Spleen (tissue), 11 donors: ENCODE data around the gene HNMT. TPM values are rescaled to one million over a fixed set of nuclear protein-coding genes. Genes with fewer than 3 reads are reported as not detected.

Experiments used
- DNase-seq: peaks from one replicate; pipeline ENCODE4 v3.0.0-alpha.2; 2020
- H3K27ac ChIP-seq, 8 donors: fragments of 200-600 bp; sonication (generic) in 7 of 8; 1 replicate in 4 of 8; 2 replicates in 4 of 8; pipeline versions ENCODE4 v1.5.0 to v1.8.0; 2016 to 2021; ENCODE audit warnings: inconsistent platforms in 4 of 8, mild to moderate bottlenecking in 4 of 8, moderate library complexity in 1 of 8
- H3K27me3 ChIP-seq, 7 donors: fragments of 200-600 bp; sonication (generic) in 6 of 7; replicated peaks in 1 of 7; 1 replicate in 4 of 7; 2 replicates in 3 of 7; pipeline versions ENCODE4 v1.5.0 to v1.8.0; 2016 to 2021; ENCODE audit warnings: inconsistent platforms in 3 of 7, mild to moderate bottlenecking in 1 of 7
- H3K36me3 ChIP-seq, 6 donors: fragments of 200-600 bp; sonication (generic) in 5 of 6; 1 replicate in 4 of 6; 2 replicates in 2 of 6; pipeline versions ENCODE4 v1.5.0 to v1.8.0; 2016 to 2021; ENCODE audit warnings: inconsistent platforms in 2 of 6
- H3K4me1 ChIP-seq, 6 donors: fragments of 200-600 bp; sonication (generic) in 5 of 6; 1 replicate in 3 of 6; 2 replicates in 3 of 6; pipeline versions ENCODE4 v1.5.0 to v1.8.0; 2016 to 2021; ENCODE audit warnings: inconsistent platforms in 3 of 6
- H3K4me3 ChIP-seq, 8 donors: fragments of 200-600 bp; sonication (generic) in 7 of 8; 1 replicate in 4 of 8; 2 replicates in 4 of 8; pipeline versions ENCODE4 v1.5.0 to v1.8.0; 2016 to 2021; ENCODE audit warnings: inconsistent platforms in 4 of 8, mild to moderate bottlenecking in 4 of 8, moderate library complexity in 2 of 8
- H3K9me3 ChIP-seq, 8 donors: fragments of 200-600 bp; sonication (generic) in 7 of 8; 1 replicate in 4 of 8; 2 replicates in 4 of 8; pipeline versions ENCODE4 v1.5.0 to v1.8.0; 2016 to 2021; ENCODE audit warnings: inconsistent platforms in 4 of 8
- CTCF ChIP-seq, 11 experiments: fragments of 200-600 bp in 7 of 11; fragments of 450-650 bp in 4 of 11; sonication (generic) in 4 of 11; IDR thresholded peaks in 8 of 11; conservative IDR thresholded peaks in 3 of 11; 1 replicate in 7 of 11; 2 replicates in 4 of 11; pipeline versions ENCODE4 v1.4.0 to v1.8.0; 2016 to 2021; ENCODE audit warnings: antibody characterized with exemption in 11 of 11, inconsistent platforms in 4 of 11, mild to moderate bottlenecking in 1 of 11
- POLR2A ChIP-seq, 3 donors: fragments of 450-650 bp; IDR thresholded peaks; one replicate each; pipeline ENCODE4 v1.5.1; 2017; ENCODE audit warnings: antibody characterized with exemption in 3 of 3, mild to moderate bottlenecking in 1 of 3
- POLR2AphosphoS5 ChIP-seq, 3 donors: sonication (generic); formaldehyde crosslinking; IDR thresholded peaks; one replicate each; pipeline ENCODE4 v1.5.1; 2017; ENCODE audit warnings: antibody characterized with exemption in 3 of 3
- WGBS, 5 donors: extraction: QIAGEN DNeasy Blood & Tissue Kit in 3 of 5; methylation state at CpG; one replicate each; pipeline versions ENCODE4 v1.1.5 to v1.1.7; 2013 to 2018; 5-methylcytosine and 5-hydroxymethylcytosine counted together
- intact Hi-C: fragments of 100-400 bp; cut with DNase I; formaldehyde crosslinking; loops from one replicate; pipeline ENCODE4 v1.15.0; 2023; ENCODE audit warnings: low total_unique reads
- polyA plus RNA-seq, 3 donors: library from polyadenylated mRNA; stranded (reverse); fragments of 200-250 nt; gene quantifications; one replicate each; pipeline ENCODE4 v1.2.1, GENCODE V29; 2013
- total RNA-seq, 7 donors: library from RNA; depleted of rRNA in 3 of 7; stranded (reverse); fragments of >200 nt in 3 of 7; fragmentation: NEBNext Ultra II Directional in 4 of 7; extraction: Animal tissue kit (Norgen Biotek cat#: 25700) in 4 of 7; gene quantifications; one replicate each; pipeline versions ENCODE4 v1.1.0 to v1.2.1, GENCODE V29; 2016 to 2021
- donor health status: healthy with polysubstance abuse.
- donor health status: DM: no; HTN: no; CAD: no; lungs with moderate emphysema.
- donor health status: DM: no; HTN: no; CAD: no.
- donor health status: Bipolar disorder and iron deficiency.
- donor health status: healthy.
- donor health status: DM: no; HTN: no; CAD: no.
- donor health status: DM: yes; HTN: yes; CAD: no.

Gene HNMT
- total and polyA plus RNA-seq, 10 donors, result 31.2 to 74.2 (median 45.6) TPM

GRCh38 chr2:137930146-137930545 lies 34.1 kb upstream of the HNMT start:
- no peak overlapping the region for H3K27ac ChIP-seq
- no peak overlapping the region for H3K4me3 ChIP-seq
- no peaks in the 10 kb centered on the region for H3K4me1 ChIP-seq
- H3K9me3 ChIP-seq, result no peaks in the 10 kb centered on the region
- 80 to 90% (median 88%) methylated on average over 3 of the region's 3 CpGs for WGBS, 5 donors
- H3K36me3 ChIP-seq, result no peaks in the 10 kb centered on the region
- H3K27me3 ChIP-seq, result no peaks in the 10 kb centered on the region
- intact Hi-C loops, result no loop called here
- no peak for TF ChIP-seq POLR2AphosphoS5 (IDR thresholded peaks at IDR 0.05)
- TF ChIP-seq POLR2A (IDR thresholded peaks at IDR 0.05), result no peak
- TF ChIP-seq CTCF (IDR thresholded peaks at IDR 0.05 in 8 of 11, conservative IDR thresholded peaks at IDR 0.05 in 3 of 11), result no peak
- no peak for DNase-seq

GRCh38 chr2:137935591-137935990 lies 28.7 kb upstream of the HNMT start:
- Histone ChIP-seq H3K27ac (no peak overlapping the region), H3K4me1 (no peaks in the 10 kb centered on the region), H3K9me3 (no peaks in the 10 kb centered on the region), H3K4me3 (no peak overlapping the region), H3K36me3 (no peaks in the 10 kb centered on the region), H3K27me3 (no peaks in the 10 kb centered on the region)
- DNase-seq, result no peak
- 48 to 71% (median 58%) methylated on average over 1 of the region's 1 CpG for WGBS, 5 donors
- intact Hi-C loops, result no loop called here
- TF ChIP-seq POLR2A (IDR thresholded peaks at IDR 0.05), result no peak
- no peak for TF ChIP-seq CTCF (IDR thresholded peaks at IDR 0.05 in 8 of 11, conservative IDR thresholded peaks at IDR 0.05 in 3 of 11)
- no peak for TF ChIP-seq POLR2AphosphoS5 (IDR thresholded peaks at IDR 0.05)

GRCh38 chr2:137937246-137937645 lies 27.0 kb upstream of the HNMT start:
- no peaks in the 10 kb centered on the region for H3K36me3 ChIP-seq
- no peaks in the 10 kb centered on the region for H3K9me3 ChIP-seq
- no peak for DNase-seq
- H3K27ac ChIP-seq, result no peak overlapping the region
- H3K27me3 ChIP-seq, result no peaks in the 10 kb centered on the region
- intact Hi-C loops, result no loop called here
- WGBS, 5 donors, result 73 to 97% (median 87%) methylated on average over 4 of the region's 4 CpGs
- H3K4me1 ChIP-seq, result no peaks in the 10 kb centered on the region
- H3K4me3 ChIP-seq, result no peak overlapping the region
- TF ChIP-seq POLR2AphosphoS5 (IDR thresholded peaks at IDR 0.05) (no peak), CTCF (IDR thresholded peaks at IDR 0.05 in 8 of 11, conservative IDR thresholded peaks at IDR 0.05 in 3 of 11) (no peak), POLR2A (IDR thresholded peaks at IDR 0.05) (no peak)

- intact Hi-C loops, result no loop called here
Observed at GRCh38 chr2:137937778-137938177, 26.5 kb upstream of the HNMT start.

More at GRCh38 chr2:137937778-137938177, 26.5 kb upstream of the HNMT start:
- Histone ChIP-seq H3K4me1 (no peaks in the 10 kb centered on the region), H3K36me3 (no peaks in the 10 kb centered on the region), H3K4me3 (no peak overlapping the region), H3K27me3 (no peaks in the 10 kb centered on the region), H3K9me3 (no peaks in the 10 kb centered on the region), H3K27ac (no peak overlapping the region)
- WGBS, 5 donors, result 71 to 81% (median 80%) methylated on average over 3 of the region's 3 CpGs
- TF ChIP-seq POLR2A (IDR thresholded peaks at IDR 0.05), result no peak
- no peak for TF ChIP-seq CTCF (IDR thresholded peaks at IDR 0.05 in 8 of 11, conservative IDR thresholded peaks at IDR 0.05 in 3 of 11)
- TF ChIP-seq POLR2AphosphoS5 (IDR thresholded peaks at IDR 0.05), result no peak
- DNase-seq, result no peak
